Thoracic aorta (tissue), 2 donors: ENCODE measurements around the gene ADO. TPM values are rescaled to one million over a fixed set of nuclear protein-coding genes. Genes with fewer than 3 reads are reported as not detected.

Source experiments
- ATAC-seq: fragments of 150-250 bp; one replicate; pipeline ENCODE4 v1.8.0; 2017; ENCODE audit warnings: low read depth; ENCODE audit not compliant: insufficient number of reproducible peaks, low FRiP score
- DNase-seq: peaks from one replicate; pipeline ENCODE4 v3.0.0-alpha.2; 2020; ENCODE audit warnings: low spot score
- H3K27ac ChIP-seq, 2 donors: fragments of 200-600 bp; sonication (generic); 1 replicate in 1 of 2; 2 replicates in 1 of 2; pipeline ENCODE4 v1.5.1; 2016; ENCODE audit warnings: mild to moderate bottlenecking in 2 of 2, moderate library complexity in 2 of 2
- H3K27me3 ChIP-seq: fragments of 200-600 bp; sonication (generic); replicated peaks from 2 replicates; pipeline ENCODE4 v1.6.0; 2016; ENCODE audit warnings: mild to moderate bottlenecking; ENCODE audit not compliant: insufficient read depth
- H3K36me3 ChIP-seq: fragments of 200-600 bp; sonication (generic); one replicate; pipeline ENCODE4 v1.5.1; 2016
- H3K4me1 ChIP-seq, 2 donors: fragments of 200-600 bp; sonication (generic); 1 replicate in 1 of 2; 2 replicates in 1 of 2; pipeline versions ENCODE4 v1.5.1 to v1.6.0; 2016; ENCODE audit warnings: low read depth in 2 of 2, mild to moderate bottlenecking in 1 of 2; ENCODE audit not compliant: control insufficient read depth in 1 of 2
- H3K4me3 ChIP-seq: fragments of 200-600 bp; sonication (generic); 2 replicates; pipeline ENCODE4 v1.5.1; 2016; ENCODE audit warnings: mild to moderate bottlenecking
- H3K9me3 ChIP-seq: fragments of 200-600 bp; sonication (generic); 2 replicates; pipeline ENCODE4 v1.5.1; 2016
- total RNA-seq, 2 donors: library from RNA; depleted of rRNA; stranded (reverse); fragments of >200 nt; gene quantifications; one replicate each; pipeline versions ENCODE4 v1.1.0 to v1.2.3, GENCODE V29; 2016
- TF ChIP-seq, protein P1 (sequence below): fragments of 200-600 bp; sonication (generic); IDR thresholded peaks from one replicate; pipeline ENCODE4 v1.5.1; 2019; ENCODE audit warnings: antibody characterized with exemption

Gene ADO
- total RNA-seq, 2 donors from 2014 or later: 15.8 to 22.8 TPM

GRCh38 chr10:62788861-62789467, 15.6 kb upstream of the ADO start:
- Histone ChIP-seq H3K4me1 (peaks cover 6 to 7% of the 10 kb centered on the region in 2 donors), H3K27ac (no peak overlapping the region), H3K4me3 (no peak overlapping the region), H3K27me3 (no peaks in the 10 kb centered on the region), H3K36me3 (no peaks in the 10 kb centered on the region), H3K9me3 (no peaks in the 10 kb centered on the region)
- ATAC-seq (no peak), DNase-seq (no peak)
- TF ChIP-seq, protein P1, sequence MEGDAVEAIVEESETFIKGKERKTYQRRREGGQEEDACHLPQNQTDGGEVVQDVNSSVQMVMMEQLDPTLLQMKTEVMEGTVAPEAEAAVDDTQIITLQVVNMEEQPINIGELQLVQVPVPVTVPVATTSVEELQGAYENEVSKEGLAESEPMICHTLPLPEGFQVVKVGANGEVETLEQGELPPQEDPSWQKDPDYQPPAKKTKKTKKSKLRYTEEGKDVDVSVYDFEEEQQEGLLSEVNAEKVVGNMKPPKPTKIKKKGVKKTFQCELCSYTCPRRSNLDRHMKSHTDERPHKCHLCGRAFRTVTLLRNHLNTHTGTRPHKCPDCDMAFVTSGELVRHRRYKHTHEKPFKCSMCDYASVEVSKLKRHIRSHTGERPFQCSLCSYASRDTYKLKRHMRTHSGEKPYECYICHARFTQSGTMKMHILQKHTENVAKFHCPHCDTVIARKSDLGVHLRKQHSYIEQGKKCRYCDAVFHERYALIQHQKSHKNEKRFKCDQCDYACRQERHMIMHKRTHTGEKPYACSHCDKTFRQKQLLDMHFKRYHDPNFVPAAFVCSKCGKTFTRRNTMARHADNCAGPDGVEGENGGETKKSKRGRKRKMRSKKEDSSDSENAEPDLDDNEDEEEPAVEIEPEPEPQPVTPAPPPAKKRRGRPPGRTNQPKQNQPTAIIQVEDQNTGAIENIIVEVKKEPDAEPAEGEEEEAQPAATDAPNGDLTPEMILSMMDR: no peak

GRCh38 chr10:62790019-62790555, 14.4 kb upstream of the ADO start:
- TF ChIP-seq, protein P1: no peak
- Histone ChIP-seq H3K27ac (no peak overlapping the region), H3K36me3 (no peaks in the 10 kb centered on the region), H3K9me3 (no peaks in the 10 kb centered on the region), H3K4me1 (peaks cover 10 to 14% of the 10 kb centered on the region in 2 donors), H3K4me3 (no peak overlapping the region), H3K27me3 (no peaks in the 10 kb centered on the region)
- DNase-seq (no peak), ATAC-seq (no peak)

GRCh38 chr10:62790571-62790970, 13.9 kb upstream of the ADO start:
- no peaks in the 10 kb centered on the region for H3K36me3 ChIP-seq
- peaks cover 10 to 14% of the 10 kb centered on the region in 2 donors for H3K4me1 ChIP-seq
- no peak for ATAC-seq
- TF ChIP-seq, protein P1: no peak
- no peak overlapping the region for H3K4me3 ChIP-seq
- H3K27ac ChIP-seq: no peak overlapping the region
- DNase-seq: no peak
- no peaks in the 10 kb centered on the region for H3K27me3 ChIP-seq
- no peaks in the 10 kb centered on the region for H3K9me3 ChIP-seq

DNA sequence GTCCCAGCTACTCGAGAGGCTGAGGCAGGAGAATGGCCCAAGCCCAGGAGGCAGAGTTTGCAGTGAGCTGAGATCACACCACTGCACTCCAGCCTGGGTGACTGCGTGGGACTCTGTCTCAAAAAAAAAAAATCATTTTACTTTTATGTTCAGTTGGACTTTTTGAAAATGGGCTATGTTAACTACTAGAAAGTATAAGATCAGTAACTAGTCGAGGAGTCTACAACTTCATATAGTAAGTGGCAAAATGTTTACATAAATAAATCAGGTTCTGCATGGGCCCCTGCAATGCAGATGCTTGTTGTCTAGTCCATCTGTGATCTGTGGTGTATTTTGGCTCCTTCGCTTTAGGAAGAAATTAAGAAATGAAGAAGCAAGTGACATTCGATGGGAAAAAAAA, 12.3 kb upstream of the ADO start:
- ATAC-seq (no peak), DNase-seq (no peak)
- H3K27ac ChIP-seq: no peak overlapping the region
- H3K27me3 ChIP-seq: no peaks in the 10 kb centered on the region
- H3K9me3 ChIP-seq: no peaks in the 10 kb centered on the region
- H3K36me3 ChIP-seq: no peaks in the 10 kb centered on the region
- no peak overlapping the region for H3K4me3 ChIP-seq
- TF ChIP-seq, protein P1: no peak
- peaks cover 10 to 14% of the 10 kb centered on the region in 2 donors for H3K4me1 ChIP-seq

GRCh38 chr10:62794306-62794705, 10.2 kb upstream of the ADO start:
- DNase-seq: no peak
- Histone ChIP-seq H3K4me1 (peaks cover 9% of the 10 kb centered on the region in 2 donors), H3K27me3 (no peaks in the 10 kb centered on the region), H3K9me3 (no peaks in the 10 kb centered on the region), H3K27ac (no peak overlapping the region), H3K4me3 (no peak overlapping the region), H3K36me3 (no peaks in the 10 kb centered on the region)
- TF ChIP-seq, protein P1: no peak
- no peak for ATAC-seq
